ENCODE data around the gene NLGN4X.
"Not testable (repeated sequence)": the region's sequence is repeated elsewhere in the genome, so short reads cannot be mapped to it uniquely, and the experiment has no call there.

The NLGN4X gene

GRCh38 chrX:5916945-5917344, 311.7 kb downstream of the NLGN4X start:
- Mint-ChIP-seq H3K9me3 (no peaks in the 10 kb centered on the region), H3K27ac (no peak overlapping the region), H3K4me3 (no peak overlapping the region), H3K36me3 (ENCODE audit: low read depth) (no peaks in the 10 kb centered on the region), H3K4me1 (ENCODE audit: low read depth) (no peaks in the 10 kb centered on the region), H3K27me3 (ENCODE audit: low read depth) (no peaks in the 10 kb centered on the region)

- H3K4me1 Mint-ChIP-seq (ENCODE audit: low read depth), result no peaks in the 10 kb centered on the region
- H3K36me3 Mint-ChIP-seq (ENCODE audit: low read depth), result no peaks in the 10 kb centered on the region
- H3K27me3 Mint-ChIP-seq (ENCODE audit: low read depth), result no peaks in the 10 kb centered on the region
- H3K9me3 Mint-ChIP-seq, result no peaks in the 10 kb centered on the region
- H3K4me3 Mint-ChIP-seq, result no peak overlapping the region
- H3K27ac Mint-ChIP-seq, result no peak overlapping the region
Observed at GRCh38 chrX:5915783-5916182, 312.9 kb downstream of the NLGN4X start.

GRCh38 chrX:5907207-5907606, 321.5 kb downstream of the NLGN4X start:
- no peaks in the 10 kb centered on the region for H3K27me3 Mint-ChIP-seq (ENCODE audit: low read depth)
- H3K27ac Mint-ChIP-seq, result no peak overlapping the region
- no peaks in the 10 kb centered on the region for H3K4me1 Mint-ChIP-seq (ENCODE audit: low read depth)
- H3K4me3 Mint-ChIP-seq, result no peak overlapping the region
- no peaks in the 10 kb centered on the region for H3K9me3 Mint-ChIP-seq
- no peaks in the 10 kb centered on the region for H3K36me3 Mint-ChIP-seq (ENCODE audit: low read depth)

- H3K9me3 Mint-ChIP-seq; H3K36me3 Mint-ChIP-seq (ENCODE audit: low read depth); H3K4me3 Mint-ChIP-seq; H3K27me3 Mint-ChIP-seq (ENCODE audit: low read depth); H3K4me1 Mint-ChIP-seq (ENCODE audit: low read depth); H3K27ac Mint-ChIP-seq: not testable (repeated sequence)
Observed at GRCh38 chrX:5903586-5904190, 325.0 kb downstream of the NLGN4X start.

- H3K27me3 Mint-ChIP-seq (ENCODE audit: low read depth), result no peaks in the 10 kb centered on the region
- H3K36me3 Mint-ChIP-seq (ENCODE audit: low read depth), result no peaks in the 10 kb centered on the region
- H3K9me3 Mint-ChIP-seq, result no peaks in the 10 kb centered on the region
Observed at GRCh38 chrX:5898463-5898862, 330.2 kb downstream of the NLGN4X start.

GRCh38 chrX:5891378-5891777, 337.3 kb downstream of the NLGN4X start:
- H3K4me3 Mint-ChIP-seq, result no peak overlapping the region
- H3K36me3 Mint-ChIP-seq (ENCODE audit: low read depth), result no peaks in the 10 kb centered on the region
- no peak overlapping the region for H3K27ac Mint-ChIP-seq
- H3K27me3 Mint-ChIP-seq (ENCODE audit: low read depth), result no peaks in the 10 kb centered on the region
- no peaks in the 10 kb centered on the region for H3K4me1 Mint-ChIP-seq (ENCODE audit: low read depth)
- H3K9me3 Mint-ChIP-seq, result no peaks in the 10 kb centered on the region

More at GRCh38 chrX:5898463-5898862, 330.2 kb downstream of the NLGN4X start:
- H3K4me1 Mint-ChIP-seq (ENCODE audit: low read depth), result no peaks in the 10 kb centered on the region
- H3K4me3 Mint-ChIP-seq, result no peak overlapping the region
- no peak overlapping the region for H3K27ac Mint-ChIP-seq

- Mint-ChIP-seq H3K4me1 (ENCODE audit: low read depth) (no peaks in the 10 kb centered on the region), H3K27me3 (ENCODE audit: low read depth) (no peaks in the 10 kb centered on the region), H3K9me3 (no peaks in the 10 kb centered on the region), H3K27ac (no peak overlapping the region), H3K36me3 (ENCODE audit: low read depth) (no peaks in the 10 kb centered on the region), H3K4me3 (no peak overlapping the region)
Observed at GRCh38 chrX:5876984-5877596, 351.6 kb downstream of the NLGN4X start.

- no peak overlapping the region for H3K27ac Mint-ChIP-seq
- H3K27me3 Mint-ChIP-seq (ENCODE audit: low read depth), result no peaks in the 10 kb centered on the region
- H3K36me3 Mint-ChIP-seq (ENCODE audit: low read depth), result no peaks in the 10 kb centered on the region
- no peaks in the 10 kb centered on the region for H3K4me1 Mint-ChIP-seq (ENCODE audit: low read depth)
- H3K9me3 Mint-ChIP-seq, result no peaks in the 10 kb centered on the region
- H3K4me3 Mint-ChIP-seq, result no peak overlapping the region
Observed at GRCh38 chrX:5870238-5870637, 358.4 kb downstream of the NLGN4X start.

- no peaks in the 10 kb centered on the region for H3K9me3 Mint-ChIP-seq
- H3K36me3 Mint-ChIP-seq (ENCODE audit: low read depth), result no peaks in the 10 kb centered on the region
- H3K27me3 Mint-ChIP-seq (ENCODE audit: low read depth), result no peaks in the 10 kb centered on the region
- no peak overlapping the region for H3K27ac Mint-ChIP-seq
- no peak overlapping the region for H3K4me3 Mint-ChIP-seq
- no peaks in the 10 kb centered on the region for H3K4me1 Mint-ChIP-seq (ENCODE audit: low read depth)
Observed at GRCh38 chrX:5869786-5870185, 358.9 kb downstream of the NLGN4X start.

- Mint-ChIP-seq H3K9me3 (no peaks in the 10 kb centered on the region), H3K4me3 (no peak overlapping the region), H3K36me3 (ENCODE audit: low read depth) (no peaks in the 10 kb centered on the region), H3K4me1 (ENCODE audit: low read depth) (no peaks in the 10 kb centered on the region), H3K27ac (no peak overlapping the region), H3K27me3 (ENCODE audit: low read depth) (no peaks in the 10 kb centered on the region)
Observed at GRCh38 chrX:5867778-5868177, 360.9 kb downstream of the NLGN4X start.

GRCh38 chrX:5857232-5857631, 371.4 kb downstream of the NLGN4X start:
- H3K9me3 Mint-ChIP-seq, result no peaks in the 10 kb centered on the region
- H3K27ac Mint-ChIP-seq, result no peak overlapping the region
- no peak overlapping the region for H3K4me3 Mint-ChIP-seq
- H3K4me1 Mint-ChIP-seq (ENCODE audit: low read depth), result no peaks in the 10 kb centered on the region
- no peaks in the 10 kb centered on the region for H3K27me3 Mint-ChIP-seq (ENCODE audit: low read depth)
- no peaks in the 10 kb centered on the region for H3K36me3 Mint-ChIP-seq (ENCODE audit: low read depth)

GRCh38 chrX:5852941-5853340, 375.7 kb downstream of the NLGN4X start:
- H3K4me3 Mint-ChIP-seq, result no peak overlapping the region
- no peaks in the 10 kb centered on the region for H3K4me1 Mint-ChIP-seq (ENCODE audit: low read depth)
- no peaks in the 10 kb centered on the region for H3K9me3 Mint-ChIP-seq
- H3K27me3 Mint-ChIP-seq (ENCODE audit: low read depth), result no peaks in the 10 kb centered on the region
- no peak overlapping the region for H3K27ac Mint-ChIP-seq
- no peaks in the 10 kb centered on the region for H3K36me3 Mint-ChIP-seq (ENCODE audit: low read depth)

- Mint-ChIP-seq H3K27me3 (ENCODE audit: low read depth) (no peaks in the 10 kb centered on the region), H3K4me3 (no peak overlapping the region), H3K27ac (no peak overlapping the region), H3K4me1 (ENCODE audit: low read depth) (no peaks in the 10 kb centered on the region), H3K36me3 (ENCODE audit: low read depth) (no peaks in the 10 kb centered on the region), H3K9me3 (peaks cover 7% of the 10 kb centered on the region)
Observed at GRCh38 chrX:5842601-5843000, 386.1 kb downstream of the NLGN4X start.
